ENCODE measurements around the gene WDFY2. TPM values are rescaled to one million over a fixed set of nuclear protein-coding genes. Genes with fewer than 3 reads are reported as not detected.

WDFY2 gene
- total RNA-seq, 3 donors from 2014 or later: 3.4 to 9.6 (median 6.6) TPM

GRCh38 chr13:51765142-51765515 lies 180.9 kb downstream of the WDFY2 start:
- ATAC-seq (no peak), DNase-seq (no peak)
- no peaks in the 10 kb centered on the region for H3K9me3 ChIP-seq
- H3K4me3 ChIP-seq: no peak overlapping the region
- no peak for TF ChIP-seq CTCF (IDR thresholded peaks at IDR 0.05)
- no peaks in the 10 kb centered on the region for H3K36me3 ChIP-seq (ENCODE audit: low read depth)
- intact Hi-C loops (cut with DNase I, micrococcal nuclease): no loop called here
- H3K4me1 ChIP-seq (ENCODE audit: low read depth): peaks cover 11% of the 10 kb centered on the region

DNA sequence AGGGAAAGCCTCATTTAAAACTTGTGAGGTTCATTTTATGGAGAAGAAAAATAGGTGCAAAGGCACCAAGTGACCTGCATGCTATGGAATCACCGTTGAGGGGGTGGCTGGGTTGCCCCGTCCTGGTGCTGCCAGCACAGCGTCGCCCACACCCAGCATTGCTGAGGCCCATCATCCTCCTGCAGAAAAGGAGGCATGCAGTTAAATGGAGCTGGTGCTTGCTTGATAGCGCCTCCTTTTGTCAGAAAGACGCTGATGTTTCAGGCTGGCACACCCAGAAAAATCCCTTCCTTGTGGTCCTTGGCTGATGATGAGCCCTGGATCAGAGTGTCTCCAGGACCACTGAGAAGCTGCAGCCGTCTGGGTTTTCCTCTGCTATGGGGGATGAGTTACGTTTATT lies 182.8 kb downstream of the WDFY2 start:
- H3K9me3 ChIP-seq: no peaks in the 10 kb centered on the region
- H3K36me3 ChIP-seq (ENCODE audit: low read depth): no peaks in the 10 kb centered on the region
- intact Hi-C loops (cut with DNase I, micrococcal nuclease): no loop called here
- no peak overlapping the region for H3K4me3 ChIP-seq
- TF ChIP-seq CTCF (IDR thresholded peaks at IDR 0.05): no peak
- peaks cover 11% of the 10 kb centered on the region for H3K4me1 ChIP-seq (ENCODE audit: low read depth)
- DNase-seq (no peak), ATAC-seq (no peak)

DNA sequence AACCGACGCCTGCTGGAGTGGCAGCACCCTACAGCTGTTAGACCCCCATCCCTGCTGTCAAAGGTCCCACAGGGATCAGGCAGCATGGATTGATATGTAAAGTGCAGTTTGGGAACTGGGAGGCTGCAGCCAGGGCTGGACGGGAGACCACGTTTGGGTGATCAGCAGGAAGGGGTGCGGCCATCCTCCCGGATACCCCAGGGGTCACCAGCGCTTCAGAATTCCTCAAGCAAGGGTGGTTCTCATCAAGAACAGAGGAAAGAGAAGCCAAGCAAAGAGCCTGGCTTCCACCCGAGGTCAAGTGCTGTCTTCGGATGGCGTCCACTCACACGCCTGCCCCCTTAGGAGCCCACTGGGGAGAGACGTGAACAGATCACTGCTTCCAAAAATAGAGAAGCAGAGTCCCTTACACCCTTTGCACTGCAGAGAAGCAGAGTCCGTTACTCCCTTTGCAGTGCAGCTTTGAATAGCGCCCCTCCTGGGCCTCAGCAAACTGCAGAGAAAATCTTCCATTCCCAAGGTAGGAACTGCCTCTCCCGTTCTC lies 184.2 kb downstream of the WDFY2 start:
- ATAC-seq: no peak
- Histone ChIP-seq H3K36me3 (ENCODE audit: low read depth) (no peaks in the 10 kb centered on the region), H3K9me3 (no peaks in the 10 kb centered on the region), H3K4me1 (ENCODE audit: low read depth) (peaks cover 11% of the 10 kb centered on the region), H3K4me3 (no peak overlapping the region)
- intact Hi-C loops (cut with DNase I, micrococcal nuclease): no loop called here
- DNase-seq: no peak
- TF ChIP-seq CTCF (IDR thresholded peaks at IDR 0.05): no peak

- Histone ChIP-seq H3K36me3 (ENCODE audit: low read depth) (no peaks in the 10 kb centered on the region), H3K4me1 (ENCODE audit: low read depth) (peaks cover 11% of the 10 kb centered on the region), H3K9me3 (no peaks in the 10 kb centered on the region), H3K4me3 (no peak overlapping the region)
- intact Hi-C loops (cut with DNase I, micrococcal nuclease): no loop called here
- DNase-seq (no peak), ATAC-seq (no peak)
- TF ChIP-seq CTCF (IDR thresholded peaks at IDR 0.05): no peak
Measured at GRCh38 chr13:51768976-51769375, 184.7 kb downstream of the WDFY2 start.

- no peak for TF ChIP-seq CTCF (IDR thresholded peaks at IDR 0.05)
- no peaks in the 10 kb centered on the region for H3K36me3 ChIP-seq (ENCODE audit: low read depth)
- no peaks in the 10 kb centered on the region for H3K9me3 ChIP-seq
- DNase-seq (no peak), ATAC-seq (no peak)
- intact Hi-C loops (cut with DNase I, micrococcal nuclease): no loop called here
- H3K4me3 ChIP-seq: no peak overlapping the region
- H3K4me1 ChIP-seq (ENCODE audit: low read depth): peaks cover 5% of the 10 kb centered on the region
Measured at GRCh38 chr13:51769455-51770127, 185.3 kb downstream of the WDFY2 start.
